Gastroesophageal sphincter (tissue), 4 donors: ENCODE measurements around the gene KCNK18. TPM values are rescaled to one million over a fixed set of nuclear protein-coding genes. Genes with fewer than 3 reads are reported as not detected.

Experiments used
- ATAC-seq: fragments of 150-250 bp; one replicate; pipeline ENCODE4 v1.9.1; 2016; ENCODE audit warnings: mild to moderate bottlenecking, moderate library complexity
- H3K27ac ChIP-seq, 4 donors: fragments of 200-600 bp; sonication (generic) in 3 of 4; 1 replicate in 3 of 4; 2 replicates in 1 of 4; pipeline ENCODE4 v1.5.1; 2016 to 2019
- H3K27me3 ChIP-seq: fragments of 200-600 bp; sonication (generic); one replicate; pipeline ENCODE4 v1.5.1; 2019
- H3K36me3 ChIP-seq, 2 donors: fragments of 200-600 bp; sonication (generic); one replicate each; pipeline ENCODE4 v1.5.1; 2019; ENCODE audit warnings: control low read depth in 1 of 2
- H3K4me1 ChIP-seq, 3 donors: fragments of 200-600 bp; sonication (generic); 1 replicate in 2 of 3; 2 replicates in 1 of 3; pipeline ENCODE4 v1.5.1; 2016 to 2019; ENCODE audit warnings: control low read depth in 2 of 3
- H3K4me3 ChIP-seq, 2 donors: fragments of 200-600 bp; sonication (generic); one replicate each; pipeline ENCODE4 v1.5.1; 2019; ENCODE audit warnings: mild to moderate bottlenecking in 1 of 2, moderate library complexity in 1 of 2
- H3K9me3 ChIP-seq, 3 donors: fragments of 200-600 bp; sonication (generic); one replicate each; pipeline ENCODE4 v1.5.1; 2017 to 2019; ENCODE audit warnings: control low read depth in 2 of 3
- CTCF ChIP-seq, 4 experiments: fragments of 200-600 bp in 2 of 4; fragments of 450-650 bp in 2 of 4; sonication (generic) in 1 of 4; IDR thresholded peaks; one replicate each; pipeline ENCODE4 v1.5.1; 2017 to 2019; ENCODE audit warnings: antibody characterized with exemption in 4 of 4, mild to moderate bottlenecking in 2 of 4, moderate library complexity in 2 of 4
- EP300 ChIP-seq: sonication (generic); formaldehyde crosslinking; IDR thresholded peaks from one replicate; pipeline ENCODE4 v1.6.1; 2017; ENCODE audit warnings: antibody characterized with exemption, mild to moderate bottlenecking
- POLR2A ChIP-seq, 2 donors: fragments of 450-650 bp; IDR thresholded peaks; one replicate each; pipeline ENCODE4 v1.6.1; 2017; ENCODE audit warnings: antibody characterized with exemption in 2 of 2, mild to moderate bottlenecking in 2 of 2, moderate library complexity in 1 of 2
- POLR2AphosphoS5 ChIP-seq: sonication (generic); formaldehyde crosslinking; IDR thresholded peaks from one replicate; pipeline ENCODE4 v1.6.1; 2017; ENCODE audit warnings: antibody characterized with exemption
- WGBS, 2 donors: methylation state at CpG; one replicate each; pipeline ENCODE4 v1.1.5; 2018; ENCODE audit warnings: low coverage in 1 of 2; 5-methylcytosine and 5-hydroxymethylcytosine counted together
- total RNA-seq, 4 donors: library from RNA; depleted of rRNA; stranded (reverse); fragments of >200 nt; gene quantifications; one replicate each; pipeline ENCODE4 v1.1.0, GENCODE V29; 2016

Gene KCNK18
- total RNA-seq, 4 donors from 2014 or later, result not detected

GRCh38 chr10:117198088-117198487, 799 bp downstream of the KCNK18 start:
- Histone ChIP-seq H3K9me3 (no peaks in the 10 kb centered on the region), H3K4me1 (no peaks in the 10 kb centered on the region), H3K27ac (no peak overlapping the region), H3K36me3 (no peaks in the 10 kb centered on the region), H3K4me3 (no peak overlapping the region), H3K27me3 (peaks cover 24% of the 10 kb centered on the region)
- WGBS, 2 donors, result 8 to 20% methylated on average over 2 of the region's 4 CpGs
- ATAC-seq, result no peak
- TF ChIP-seq POLR2A (IDR thresholded peaks at IDR 0.05) (no peak), CTCF (IDR thresholded peaks at IDR 0.05) (no peak), POLR2AphosphoS5 (no peak), EP300 (no peak)

- ATAC-seq, result no peak
- H3K4me1 ChIP-seq, result no peaks in the 10 kb centered on the region
- H3K27ac ChIP-seq, result no peak overlapping the region
- no peaks in the 10 kb centered on the region for H3K36me3 ChIP-seq
- peaks cover 18% of the 10 kb centered on the region for H3K27me3 ChIP-seq
- peaks cover 0 to 10% (median 0%) of the 10 kb centered on the region in 3 donors for H3K9me3 ChIP-seq
- no peak for TF ChIP-seq POLR2A (IDR thresholded peaks at IDR 0.05)
- no peak for TF ChIP-seq POLR2AphosphoS5
- no peak for TF ChIP-seq CTCF (IDR thresholded peaks at IDR 0.05)
- TF ChIP-seq EP300, result no peak
- no CpG with 5 or more reads among the region's 4 CpGs for WGBS, 2 donors
- H3K4me3 ChIP-seq, result no peak overlapping the region
These were observed 4.5 kb downstream of the KCNK18 start for GRCh38 chr10:117201826-117202225.

- H3K36me3 ChIP-seq, result no peaks in the 10 kb centered on the region
- 57% methylated on average over 2 of the region's 2 CpGs; no CpG with 5 or more reads in 1 of the 2 donors for WGBS, 2 donors
- H3K27ac ChIP-seq, result no peak overlapping the region
- H3K27me3 ChIP-seq, result peaks cover 29% of the 10 kb centered on the region
- no peaks in the 10 kb centered on the region for H3K4me1 ChIP-seq
- no peak for TF ChIP-seq POLR2AphosphoS5
- TF ChIP-seq CTCF (IDR thresholded peaks at IDR 0.05), result no peak
- no peak for TF ChIP-seq POLR2A (IDR thresholded peaks at IDR 0.05)
- no peak for TF ChIP-seq EP300
- ATAC-seq, result no peak
- peaks cover 0 to 10% (median 0%) of the 10 kb centered on the region in 3 donors for H3K9me3 ChIP-seq
- no peak overlapping the region for H3K4me3 ChIP-seq
These were observed 7.0 kb downstream of the KCNK18 start for GRCh38 chr10:117204316-117204715.

- no peak overlapping the region for H3K4me3 ChIP-seq
- peaks cover 0 to 28% (median 0%) of the 10 kb centered on the region in 3 donors for H3K9me3 ChIP-seq
- TF ChIP-seq POLR2AphosphoS5 (no peak), POLR2A (IDR thresholded peaks at IDR 0.05) (no peak), EP300 (no peak), CTCF (IDR thresholded peaks at IDR 0.05) (no peak)
- H3K4me1 ChIP-seq, result peaks cover 0 to 12% (median 8%) of the 10 kb centered on the region in 3 donors
- 71 to 81% methylated on average over 1 of the region's 1 CpG for WGBS, 2 donors
- ATAC-seq, result no peak
- H3K36me3 ChIP-seq, result no peaks in the 10 kb centered on the region
- H3K27me3 ChIP-seq, result peaks cover 79% of the 10 kb centered on the region
- no peak overlapping the region for H3K27ac ChIP-seq
These were observed 14.9 kb downstream of the KCNK18 start for GRCh38 chr10:117212176-117212575.

- no peak for TF ChIP-seq CTCF (IDR thresholded peaks at IDR 0.05)
- no peak for TF ChIP-seq POLR2AphosphoS5
- TF ChIP-seq POLR2A (IDR thresholded peaks at IDR 0.05), result no peak
- TF ChIP-seq EP300, result no peak
- Histone ChIP-seq H3K4me1 (peaks cover 0 to 16% (median 10%) of the 10 kb centered on the region in 3 donors), H3K27me3 (peaks cover 79% of the 10 kb centered on the region), H3K9me3 (peaks cover 0 to 28% (median 0%) of the 10 kb centered on the region in 3 donors), H3K4me3 (no peak overlapping the region), H3K27ac (no peak overlapping the region), H3K36me3 (no peaks in the 10 kb centered on the region)
- 33 to 67% methylated on average over 1 of the region's 1 CpG for WGBS, 2 donors
- ATAC-seq, result no peak
These were observed 17.1 kb downstream of the KCNK18 start for GRCh38 chr10:117214401-117214800.
